ENCODE data around the gene SIN3B.

Gene SIN3B

DNA sequence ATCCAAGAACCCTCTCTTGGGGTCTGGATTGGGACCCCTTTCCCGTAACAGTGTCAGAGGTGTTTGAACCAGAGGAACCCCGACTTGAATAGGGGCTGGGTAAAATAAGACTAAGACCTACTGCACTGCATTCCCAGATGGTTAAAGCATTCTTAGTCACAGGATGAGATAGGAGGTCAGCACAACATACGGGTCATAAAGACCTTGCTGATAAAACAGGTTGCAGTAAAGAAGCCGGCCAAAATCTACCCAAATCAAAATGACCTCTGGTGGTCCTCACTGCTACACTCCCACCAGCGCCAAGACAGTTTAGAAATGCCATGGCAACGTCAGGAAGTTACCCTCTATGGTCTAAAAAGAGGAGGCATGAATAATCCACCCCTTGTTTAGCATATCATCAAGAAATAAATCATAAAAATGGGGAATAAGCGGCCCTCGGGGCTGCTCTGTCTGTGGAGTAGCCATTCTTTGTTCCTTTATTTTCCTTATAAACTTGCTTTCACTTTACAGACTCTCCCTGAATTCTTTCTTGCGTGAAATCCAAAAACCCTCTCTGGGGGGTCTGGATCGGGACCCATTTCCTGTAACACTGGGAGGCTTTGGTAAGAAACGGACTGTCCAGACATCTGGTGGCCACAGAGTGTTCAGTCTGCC, 4.4 kb upstream of the SIN3B start:
- DNase-seq (ENCODE audit: low spot score): no peak

- DNase-seq (ENCODE audit: low spot score): peak; percentile 59
Measured at GRCh38 chr19:16825312-16826052, 3.7 kb upstream of the SIN3B start.

GRCh38 chr19:16829822-16830289, 658 bp downstream of the SIN3B start:
- no peak for DNase-seq (ENCODE audit: low spot score)

GRCh38 chr19:16830679-16831078, 1.5 kb downstream of the SIN3B start:
- peak; percentile 9 for DNase-seq (ENCODE audit: low spot score)

- DNase-seq (ENCODE audit: low spot score): no peak
Measured at GRCh38 chr19:16831531-16831930, 2.3 kb downstream of the SIN3B start.

DNA sequence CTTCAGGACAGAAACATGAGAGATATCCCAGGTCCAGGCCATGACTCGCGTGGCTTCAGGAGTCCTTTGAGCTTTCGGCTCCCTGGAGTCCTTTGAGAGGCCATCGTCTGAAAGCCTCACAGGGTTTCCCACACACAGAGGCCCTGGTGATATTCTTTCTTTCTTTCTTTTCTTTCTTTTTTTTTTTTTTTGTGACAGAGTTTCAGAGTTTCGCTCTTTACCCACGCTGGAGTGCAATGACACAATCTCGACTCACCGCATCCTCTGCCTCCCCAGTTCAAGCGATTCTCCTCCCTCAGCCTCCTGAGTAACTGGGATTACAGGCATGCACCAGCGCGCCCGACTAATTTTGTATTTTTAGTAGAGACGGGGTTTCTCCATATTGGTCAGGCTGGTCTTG, 5.5 kb downstream of the SIN3B start:
- DNase-seq (ENCODE audit: low spot score): no peak

GRCh38 chr19:16836115-16837034, 7.2 kb downstream of the SIN3B start:
- peak; percentile 36 for DNase-seq (ENCODE audit: low spot score)

- DNase-seq (ENCODE audit: low spot score): no peak
Measured at GRCh38 chr19:16837035-16837362, 7.8 kb downstream of the SIN3B start.

- no peak for DNase-seq (ENCODE audit: low spot score)
Measured at GRCh38 chr19:16841391-16841926, 12.3 kb downstream of the SIN3B start.

- no peak for DNase-seq (ENCODE audit: low spot score)
Measured at GRCh38 chr19:16846901-16847300, 17.7 kb downstream of the SIN3B start.

DNA sequence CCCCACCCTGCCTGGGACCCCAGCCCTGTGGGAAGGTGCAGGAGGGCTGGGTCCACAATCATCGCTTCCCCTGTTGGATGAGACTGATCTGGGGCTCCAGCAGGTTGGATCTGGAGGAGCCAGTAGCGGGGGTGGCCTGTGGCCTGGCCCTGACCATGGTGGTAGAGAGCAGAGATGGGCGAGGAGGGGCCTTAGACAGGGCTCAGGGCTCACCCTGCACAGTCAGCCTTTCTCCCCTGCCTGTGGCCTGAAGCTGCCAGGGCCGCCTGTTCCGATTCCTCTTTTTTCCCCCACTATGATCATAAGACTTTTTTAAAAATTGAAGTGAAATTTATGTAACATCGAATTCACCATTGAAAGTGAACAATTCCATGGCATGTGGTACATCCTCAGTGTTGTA, 18.2 kb downstream of the SIN3B start:
- DNase-seq (ENCODE audit: low spot score): no peak

GRCh38 chr19:16849168-16849567, 20.0 kb downstream of the SIN3B start:
- no peak for DNase-seq (ENCODE audit: low spot score)

DNA sequence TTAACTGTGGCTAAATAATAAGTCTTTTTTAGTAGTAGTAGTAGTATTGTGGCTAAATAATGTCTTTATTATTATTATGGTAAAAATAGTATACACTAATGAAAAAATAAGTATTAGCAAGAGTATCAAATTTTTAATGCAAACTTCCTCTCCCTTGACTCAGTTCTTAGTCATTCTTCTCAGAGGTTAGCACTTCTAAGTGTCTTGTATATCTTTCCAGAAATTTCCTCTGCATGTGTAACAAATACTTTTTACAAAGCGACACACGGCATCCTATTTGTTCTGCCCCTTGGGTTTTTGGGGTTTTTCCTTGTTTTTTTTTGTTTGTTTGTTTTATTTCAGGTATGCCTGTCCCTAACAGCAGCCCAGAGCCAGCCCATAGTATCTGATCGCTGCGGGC, 20.9 kb downstream of the SIN3B start:
- no peak for DNase-seq (ENCODE audit: low spot score)

- no peak for DNase-seq (ENCODE audit: low spot score)
Measured at GRCh38 chr19:16851031-16851712, 22.0 kb downstream of the SIN3B start.

GRCh38 chr19:16853066-16853465, 23.9 kb downstream of the SIN3B start:
- no peak for DNase-seq (ENCODE audit: low spot score)

DNA sequence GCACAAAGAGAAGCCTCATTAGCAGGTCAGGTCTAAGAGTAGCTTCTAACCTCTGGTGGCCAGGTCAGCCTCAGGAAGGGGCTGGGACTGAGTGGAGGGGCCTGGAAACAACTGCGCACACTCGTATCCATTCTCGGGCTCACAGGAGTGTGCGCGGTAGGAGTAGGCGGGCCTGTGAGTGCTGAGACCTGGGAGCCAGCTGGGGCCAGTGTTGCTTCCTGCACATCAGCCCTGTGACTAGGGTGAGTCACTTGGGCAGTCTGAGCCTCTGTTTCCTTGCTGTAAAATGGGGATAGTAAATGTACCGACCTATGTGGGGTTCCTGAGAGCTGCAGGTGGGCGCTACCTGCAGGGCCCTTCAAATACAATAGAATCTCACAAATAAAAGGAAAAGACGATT, 26.9 kb downstream of the SIN3B start:
- no peak for DNase-seq (ENCODE audit: low spot score)

GRCh38 chr19:16859626-16860025, 30.4 kb downstream of the SIN3B start:
- DNase-seq (ENCODE audit: low spot score): no peak

DNA sequence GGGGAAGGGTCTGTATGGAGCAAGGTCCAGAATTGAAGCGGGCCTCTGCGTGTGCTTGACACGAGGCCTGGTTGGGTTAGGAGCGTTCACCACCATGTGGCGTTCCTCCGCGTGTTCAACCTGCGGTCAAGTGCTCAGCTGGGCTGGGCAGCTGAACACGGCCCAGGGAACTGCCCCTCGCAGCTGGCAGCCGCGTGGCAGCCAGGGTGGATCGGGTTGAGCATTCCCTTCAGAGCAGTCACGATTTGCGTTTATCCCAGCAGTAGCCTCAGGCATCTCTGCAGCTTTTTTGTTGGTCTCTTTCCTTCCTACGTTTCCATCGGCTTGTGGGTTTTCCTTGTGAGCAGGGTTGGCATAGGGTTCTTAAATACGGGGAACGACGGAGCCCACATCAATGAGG, 30.9 kb downstream of the SIN3B start:
- no peak for DNase-seq (ENCODE audit: low spot score)

GRCh38 chr19:16861011-16861410, 31.8 kb downstream of the SIN3B start:
- DNase-seq (ENCODE audit: low spot score): no peak

GRCh38 chr19:16861834-16862233, 32.6 kb downstream of the SIN3B start:
- peak; percentile 72 for DNase-seq (ENCODE audit: low spot score)

DNA sequence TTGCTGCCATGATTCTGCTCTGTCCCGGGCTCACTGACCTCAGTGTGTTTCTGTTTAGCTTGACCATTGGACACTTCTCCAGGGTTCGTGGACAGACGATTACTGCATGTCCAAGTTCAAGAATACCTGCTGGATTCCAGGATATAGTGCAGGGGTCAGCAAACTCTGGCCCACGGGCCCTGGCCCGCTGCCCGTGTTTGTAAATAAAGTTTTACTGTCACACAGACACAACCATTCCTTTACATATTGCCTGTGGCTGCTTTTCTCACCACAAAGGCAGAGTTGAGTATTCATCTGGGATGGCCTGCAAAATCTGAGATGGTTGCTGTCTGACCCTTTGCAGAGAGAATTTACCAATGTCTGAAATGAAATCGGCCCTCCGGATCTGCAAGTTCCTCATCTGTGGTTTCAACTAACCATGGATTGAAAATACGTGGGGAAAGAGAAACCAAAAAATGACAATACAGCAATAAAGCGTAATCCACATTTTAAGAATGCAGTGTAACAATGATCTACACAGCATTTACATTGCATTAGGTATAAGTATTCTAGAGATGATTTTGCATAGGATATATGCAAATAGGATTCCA, 33.7 kb downstream of the SIN3B start:
- peak; percentile 1 for DNase-seq (ENCODE audit: low spot score)

Data from cerebellar cortex (tissue), 1 donor.